ENCODE data around the gene UPF3A. TPM values are rescaled to one million over a fixed set of nuclear protein-coding genes. Genes with fewer than 3 reads are reported as not detected.
A peak's percentile ranks its signal among the peaks of the same experiment; 100 is the strongest.
"Not testable (repeated sequence)": the region's sequence is repeated elsewhere in the genome, so short reads cannot be mapped to it uniquely, and the experiment has no call there.

The UPF3A gene
- total RNA-seq, 1 experiment from 2014 or later = 23.6 TPM

GRCh38 chr13:114263578-114263977 lies 17.8 kb upstream of the UPF3A start:
- no peak for DNase-seq (ENCODE audit: low read depth)

DNA sequence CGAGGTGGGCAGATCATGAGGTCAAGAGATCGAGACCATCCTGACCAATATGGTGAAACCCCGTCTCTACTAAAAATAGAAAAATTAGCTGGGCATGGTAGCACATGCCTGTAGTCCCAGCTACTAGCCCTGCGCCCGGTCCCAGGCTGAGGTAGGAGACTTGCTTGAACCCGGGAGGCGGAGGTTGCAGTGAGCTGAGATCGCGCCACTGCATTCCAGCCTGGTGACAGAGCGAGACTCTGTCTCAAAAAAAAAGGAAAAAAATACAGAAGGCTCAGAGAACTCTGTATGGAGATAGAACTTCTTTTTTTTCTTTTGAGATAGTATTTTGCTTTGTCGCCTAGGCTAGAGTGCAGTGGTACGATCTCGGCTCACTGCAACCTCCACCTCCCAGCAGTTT lies 17.1 kb upstream of the UPF3A start:
- not testable (repeated sequence) for DNase-seq (ENCODE audit: low read depth)

- no peak for DNase-seq (ENCODE audit: low read depth)
Observed at GRCh38 chr13:114264886-114265611, 16.4 kb upstream of the UPF3A start.

DNA sequence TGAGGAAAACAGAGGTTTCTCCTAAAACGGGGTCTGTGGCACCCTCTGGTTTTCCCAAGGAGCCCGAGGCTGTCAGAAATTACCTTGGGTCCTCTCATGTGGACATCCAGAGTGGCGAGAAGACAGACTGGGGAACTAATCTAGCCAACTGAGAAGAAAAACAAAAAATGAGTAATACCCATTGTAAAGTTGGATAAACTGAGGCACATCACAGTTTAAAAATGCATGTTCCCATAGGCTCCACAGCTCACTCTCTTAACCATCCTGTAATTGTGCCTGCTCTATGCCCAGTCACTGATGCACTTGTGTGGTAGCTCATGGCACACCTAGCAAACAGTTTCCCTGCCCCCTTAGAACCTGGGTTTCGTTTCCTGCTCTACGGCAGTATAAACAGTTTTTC lies 15.2 kb upstream of the UPF3A start:
- DNase-seq (ENCODE audit: low read depth) = no peak

DNA sequence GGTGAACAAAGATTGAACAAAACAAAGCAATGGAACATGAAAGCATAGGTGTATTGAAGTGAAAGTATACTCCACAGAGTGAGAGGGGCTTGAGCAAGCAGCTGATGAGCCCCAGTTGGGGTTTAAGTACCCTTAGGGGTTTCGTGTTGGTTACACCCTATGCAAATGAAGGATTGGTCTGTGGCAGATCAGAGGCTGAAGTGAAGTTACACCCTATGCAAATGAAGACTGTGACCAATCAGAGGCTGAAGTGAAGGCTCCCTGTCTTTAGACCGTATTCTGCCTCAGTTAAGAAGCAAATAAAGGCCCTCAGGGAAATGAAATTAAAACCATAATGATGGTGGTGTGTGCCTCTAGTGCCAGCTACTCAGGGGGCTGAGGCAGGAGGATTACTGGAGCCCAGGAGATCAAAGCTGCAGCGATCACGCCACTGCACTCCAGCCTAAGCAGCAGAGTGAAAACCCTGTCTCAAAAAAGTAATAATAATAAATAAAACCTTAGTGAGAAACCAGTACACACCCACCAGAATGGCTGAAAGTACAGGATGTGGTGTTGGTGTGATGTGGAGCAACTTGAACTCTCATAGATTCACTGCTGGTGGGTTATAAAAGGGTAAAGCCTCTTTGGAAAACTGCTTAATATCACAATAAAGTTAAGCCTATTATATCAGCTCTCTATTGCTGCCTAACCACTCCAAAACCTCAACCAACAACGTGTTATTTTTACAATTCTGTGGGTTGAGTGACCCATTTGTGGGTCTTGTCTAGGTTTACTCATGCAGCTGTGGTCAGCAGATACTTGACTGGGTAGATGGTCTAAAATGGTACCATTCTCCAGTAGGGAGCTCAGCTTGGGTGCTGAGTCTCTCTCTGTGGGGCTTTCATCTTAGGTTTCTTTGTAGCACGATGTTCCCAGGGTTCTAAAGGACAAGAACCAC lies 12.8 kb upstream of the UPF3A start:
- DNase-seq (ENCODE audit: low read depth) = no peak

- no peak for DNase-seq (ENCODE audit: low read depth)
Observed at GRCh38 chr13:114269281-114269770, 12.1 kb upstream of the UPF3A start.

- no peak for DNase-seq (ENCODE audit: low read depth)
Observed at GRCh38 chr13:114272977-114273376, 8.4 kb upstream of the UPF3A start.

DNA sequence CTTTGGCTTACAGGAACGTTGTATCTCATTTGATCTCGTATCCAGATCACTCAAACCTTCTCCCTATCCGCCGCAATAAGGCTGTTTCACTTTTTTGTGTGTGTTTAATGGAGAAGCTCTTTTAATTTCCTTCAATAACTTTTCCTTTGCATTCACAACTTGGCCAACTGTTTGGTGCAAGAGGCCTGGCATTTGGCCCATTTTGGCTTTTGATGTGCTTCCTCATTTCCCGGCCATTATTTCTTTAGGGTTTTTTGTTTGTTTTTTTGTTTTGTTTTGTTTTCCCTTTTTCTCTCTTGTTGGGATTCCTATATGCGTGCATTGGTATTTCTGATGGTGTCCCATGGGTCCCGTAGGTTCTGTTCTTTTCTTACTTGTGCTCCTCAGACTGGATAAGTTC lies 6.1 kb upstream of the UPF3A start:
- no peak for DNase-seq (ENCODE audit: low read depth)

- no peak for DNase-seq (ENCODE audit: low read depth)
Observed at GRCh38 chr13:114279146-114279545, 2.3 kb upstream of the UPF3A start.

- no peak for DNase-seq (ENCODE audit: low read depth)
Observed at GRCh38 chr13:114279758-114280355, 1.5 kb upstream of the UPF3A start.

GRCh38 chr13:114282041-114282670 lies 755 bp downstream of the UPF3A start:
- peak; percentile 79 for DNase-seq (ENCODE audit: low read depth)

DNA sequence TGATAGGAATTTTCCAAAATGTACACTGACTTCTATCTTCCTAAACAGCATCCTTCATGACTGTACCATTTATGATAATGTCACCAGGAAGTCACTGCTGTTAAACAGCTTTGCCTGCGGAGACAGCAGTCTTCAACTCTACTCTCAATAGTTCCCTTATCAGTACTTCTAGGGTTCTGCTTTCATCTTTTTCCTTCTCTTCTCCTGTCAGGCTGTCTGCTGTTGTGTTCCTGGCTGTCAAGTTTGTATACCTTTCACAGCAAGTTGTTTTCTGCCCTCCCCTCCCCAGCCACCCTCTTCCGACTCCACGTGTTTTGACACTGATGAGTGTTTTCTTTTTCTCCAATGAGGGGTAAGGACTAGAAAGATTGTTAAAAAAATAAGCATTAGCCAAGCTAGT lies 2.2 kb downstream of the UPF3A start:
- DNase-seq (ENCODE audit: low read depth) = no peak

DNA sequence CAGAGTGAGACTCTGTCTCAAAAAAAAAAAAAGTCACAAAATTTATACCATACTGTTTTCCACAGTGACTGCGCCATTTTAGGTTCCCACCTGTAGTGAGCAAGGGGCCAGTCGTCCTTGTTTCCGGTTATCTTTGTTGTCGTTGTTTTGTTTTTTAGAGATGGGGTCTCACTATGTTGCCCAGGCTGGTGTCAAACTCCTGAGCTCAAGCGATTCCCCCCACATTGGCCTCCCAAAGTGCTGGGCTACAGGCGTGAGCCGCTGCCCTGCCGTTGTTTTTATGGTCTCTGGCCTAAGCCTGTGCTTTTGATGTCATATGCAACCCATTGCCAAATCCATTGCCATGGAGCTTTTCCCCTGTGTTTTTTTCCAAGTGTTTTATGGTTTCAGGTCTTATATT lies 3.3 kb downstream of the UPF3A start:
- no peak for DNase-seq (ENCODE audit: low read depth)

- peak; percentile 37 for DNase-seq (ENCODE audit: low read depth)
Observed at GRCh38 chr13:114285166-114285808, 3.9 kb downstream of the UPF3A start.

DNA sequence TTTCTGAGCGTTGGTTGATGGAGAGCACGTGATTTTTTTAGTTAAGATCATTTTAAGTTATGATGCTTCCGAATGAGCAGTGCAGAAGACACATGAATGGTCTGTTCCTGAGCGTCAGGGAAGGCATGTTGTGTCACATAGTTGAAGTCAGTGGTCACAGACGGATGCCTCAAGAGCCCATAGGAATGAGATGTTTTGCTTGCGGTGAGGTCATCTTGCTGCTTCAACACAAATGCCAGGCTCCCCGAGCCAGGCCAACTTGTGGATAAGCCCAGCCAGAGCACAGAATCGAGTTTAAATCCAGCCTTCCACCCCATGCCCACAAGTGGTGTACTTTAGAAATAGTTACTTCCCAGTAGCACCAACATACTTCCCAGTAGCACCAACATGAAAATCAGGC lies 5.4 kb downstream of the UPF3A start:
- DNase-seq (ENCODE audit: low read depth) = no peak

DNA sequence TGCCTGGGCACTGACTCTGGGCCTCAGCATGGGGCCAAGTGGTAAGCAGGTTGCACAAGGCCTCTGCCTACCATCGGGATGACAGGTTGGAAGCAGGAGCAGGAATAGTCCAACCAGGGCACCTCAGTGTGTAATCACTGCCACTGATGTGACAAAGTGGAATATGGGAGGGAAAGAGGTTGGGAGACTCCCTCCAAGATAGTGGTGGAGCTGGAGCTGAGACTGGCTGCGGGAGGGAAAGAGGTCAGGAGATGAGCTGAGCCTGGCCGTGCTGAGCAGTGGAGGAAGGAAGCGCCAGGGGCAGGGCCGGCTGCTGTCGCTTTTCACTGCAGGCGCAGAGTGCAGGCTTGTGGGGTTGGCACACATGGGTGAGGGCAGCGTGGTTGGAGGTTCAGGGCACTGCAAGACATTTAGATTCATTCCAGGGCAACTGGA lies 6.8 kb downstream of the UPF3A start:
- DNase-seq (ENCODE audit: low read depth) = no peak

DNA sequence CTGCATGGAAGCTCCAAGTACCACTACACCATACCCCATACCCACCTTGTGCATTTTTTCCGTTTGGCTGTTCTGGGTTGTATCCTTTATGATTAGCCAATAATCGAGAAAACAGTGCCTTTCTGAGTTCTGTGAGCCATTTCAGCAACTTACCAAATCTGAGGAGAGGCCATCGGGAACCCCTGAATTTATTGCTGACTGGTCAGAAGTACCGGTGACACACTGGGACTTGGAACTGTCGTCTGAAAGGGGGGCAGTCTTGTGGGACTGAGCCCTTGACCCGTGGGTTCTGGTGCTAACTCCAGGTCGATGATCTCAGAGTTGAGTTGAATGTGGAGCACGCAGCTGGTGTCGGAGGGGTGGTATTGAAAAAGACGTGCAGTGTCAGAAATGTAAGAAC lies 15.0 kb downstream of the UPF3A start:
- no peak for DNase-seq (ENCODE audit: low read depth)

DNA sequence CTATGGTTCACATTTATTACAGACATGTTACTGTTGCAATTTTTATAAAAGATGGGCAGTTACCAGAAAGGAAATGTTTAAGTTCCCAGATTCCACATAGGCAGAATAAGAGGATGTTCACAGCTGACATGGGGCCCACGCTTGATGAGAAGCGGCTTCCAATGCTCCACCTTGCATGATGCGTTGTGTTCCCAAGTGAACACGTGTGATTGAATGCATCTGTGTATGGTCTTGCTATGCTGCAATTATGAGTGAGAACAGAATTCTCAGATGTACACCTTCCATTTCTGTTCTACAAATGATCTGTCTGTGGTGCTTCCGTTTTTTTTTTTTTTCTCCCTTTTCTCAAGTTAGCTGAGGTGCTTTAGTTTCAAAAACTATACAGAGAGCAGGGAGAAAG lies 15.5 kb downstream of the UPF3A start:
- no peak for DNase-seq (ENCODE audit: low read depth)

GRCh38 chr13:114298866-114299265 lies 17.5 kb downstream of the UPF3A start:
- DNase-seq (ENCODE audit: low read depth) = no peak

DNA sequence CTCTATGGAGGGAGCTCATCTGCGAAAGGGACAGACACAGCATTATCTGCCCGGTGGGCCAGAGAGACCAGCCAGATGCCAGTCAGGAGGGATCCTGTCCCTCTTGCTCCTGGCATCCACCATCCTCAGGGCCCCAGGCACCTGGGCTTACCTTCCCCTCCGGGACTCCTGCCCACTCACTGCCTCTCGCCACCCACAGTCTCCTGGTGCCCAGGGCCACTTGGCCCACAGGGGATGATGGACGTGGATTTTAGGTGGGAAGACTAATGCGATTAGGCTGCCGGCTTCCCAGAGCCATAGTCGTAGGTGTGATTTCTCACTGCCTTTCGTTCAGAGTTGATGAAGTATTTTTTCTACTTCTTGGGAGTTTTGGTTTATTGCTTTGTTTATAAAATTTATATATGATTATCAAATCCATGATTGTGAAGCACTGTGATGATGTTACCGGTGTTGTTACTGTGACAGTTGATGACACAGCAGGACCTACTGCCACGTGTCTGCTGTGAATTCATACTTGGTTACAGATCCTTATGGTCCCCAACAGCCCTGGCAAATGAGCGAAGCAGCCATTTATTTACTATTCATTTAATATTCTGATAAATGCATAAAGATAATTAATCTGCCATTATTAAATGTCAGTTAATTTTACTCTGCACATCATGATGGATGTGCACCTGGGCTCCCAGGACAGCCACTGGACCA lies 18.4 kb downstream of the UPF3A start:
- DNase-seq (ENCODE audit: low read depth) = no peak

Measured in HT1080 (cell line).